ENCODE results near the gene IL4.
A peak's percentile ranks its signal among the peaks of the same experiment; 100 is the strongest.

DNA sequence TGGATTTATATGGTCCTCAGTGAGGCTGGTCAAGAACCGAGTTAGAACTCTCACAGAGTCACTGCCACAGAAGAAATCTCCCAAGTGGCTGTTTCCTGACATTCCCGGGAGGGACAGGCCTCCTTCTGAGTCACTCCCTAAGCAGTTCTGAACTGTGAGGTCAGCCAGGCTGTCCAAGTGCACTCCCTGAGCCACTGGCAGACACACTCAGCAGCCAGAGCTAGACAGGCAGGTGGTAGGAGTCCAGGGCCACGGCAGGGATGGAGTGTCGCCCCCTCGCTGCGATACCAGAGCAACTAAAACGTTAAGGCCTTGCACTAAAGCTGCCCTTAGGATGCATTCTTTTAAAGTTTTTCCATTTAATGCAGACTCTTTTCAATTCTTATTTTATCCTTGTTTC lies 3.4 kb downstream of the IL4 start:
- TF ChIP-seq, protein P1, sequence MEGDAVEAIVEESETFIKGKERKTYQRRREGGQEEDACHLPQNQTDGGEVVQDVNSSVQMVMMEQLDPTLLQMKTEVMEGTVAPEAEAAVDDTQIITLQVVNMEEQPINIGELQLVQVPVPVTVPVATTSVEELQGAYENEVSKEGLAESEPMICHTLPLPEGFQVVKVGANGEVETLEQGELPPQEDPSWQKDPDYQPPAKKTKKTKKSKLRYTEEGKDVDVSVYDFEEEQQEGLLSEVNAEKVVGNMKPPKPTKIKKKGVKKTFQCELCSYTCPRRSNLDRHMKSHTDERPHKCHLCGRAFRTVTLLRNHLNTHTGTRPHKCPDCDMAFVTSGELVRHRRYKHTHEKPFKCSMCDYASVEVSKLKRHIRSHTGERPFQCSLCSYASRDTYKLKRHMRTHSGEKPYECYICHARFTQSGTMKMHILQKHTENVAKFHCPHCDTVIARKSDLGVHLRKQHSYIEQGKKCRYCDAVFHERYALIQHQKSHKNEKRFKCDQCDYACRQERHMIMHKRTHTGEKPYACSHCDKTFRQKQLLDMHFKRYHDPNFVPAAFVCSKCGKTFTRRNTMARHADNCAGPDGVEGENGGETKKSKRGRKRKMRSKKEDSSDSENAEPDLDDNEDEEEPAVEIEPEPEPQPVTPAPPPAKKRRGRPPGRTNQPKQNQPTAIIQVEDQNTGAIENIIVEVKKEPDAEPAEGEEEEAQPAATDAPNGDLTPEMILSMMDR (conservative IDR thresholded peaks at IDR 0.05 in 1 of 2, IDR thresholded peaks at IDR 0.05 in 1 of 2; ENCODE audit: extremely low read depth in 1 of 2, insufficient read depth in 1 of 2, low read depth in 1 of 2, low read length in 2 of 2) = peak; percentile 29 to 48
- TF ChIP-seq EZH2 (IDR thresholded peaks at IDR 0.05; ENCODE audit: borderline replicate concordance, low read length) = no peak

All from mammary epithelial cell (primary cell).